ENCODE results near the gene ARHGDIG. TPM values are rescaled to one million over a fixed set of nuclear protein-coding genes. Genes with fewer than 3 reads are reported as not detected.

Gene ARHGDIG
- total and polyA plus RNA-seq, 2 experiments from 2014 or later, result 0.78 to 1.0 TPM

DNA sequence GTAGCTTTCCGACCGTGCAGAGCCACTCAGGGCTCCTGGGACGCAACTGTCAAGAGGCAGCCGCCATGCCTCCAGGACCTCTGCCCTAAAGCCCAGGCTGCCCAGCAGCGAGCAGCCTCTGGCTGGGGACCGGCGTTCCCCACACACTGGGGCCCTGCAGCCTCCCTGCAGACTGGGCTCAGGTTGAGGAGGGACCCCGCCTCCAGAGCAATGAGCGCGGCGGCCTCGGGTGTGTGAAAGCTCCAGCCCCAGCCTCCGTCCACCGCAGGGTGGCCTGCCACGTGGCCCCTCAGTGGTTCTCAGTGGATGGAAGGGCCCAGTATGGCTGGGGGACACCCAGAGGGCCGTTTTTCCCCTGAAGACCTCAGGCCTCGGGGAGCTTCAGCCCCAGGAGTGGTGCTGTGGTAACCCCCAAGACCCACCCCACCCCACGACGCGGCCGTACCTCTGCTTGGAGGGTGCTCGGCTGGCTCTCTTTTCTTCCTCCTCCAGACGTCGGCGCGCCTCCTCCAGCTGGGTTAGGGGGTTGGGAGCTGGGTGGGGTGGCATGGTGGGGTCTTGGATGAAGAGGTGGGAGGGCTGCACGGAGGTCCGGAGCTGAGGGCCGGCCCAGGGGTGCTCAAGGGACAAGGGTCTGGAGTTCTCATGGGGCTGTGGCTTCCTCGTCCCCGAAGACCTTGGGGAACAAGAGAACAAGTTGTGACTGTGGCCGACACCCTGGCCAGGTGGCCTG is 12.8 kb downstream of the ARHGDIG start:
- H3F3A ChIP-seq (replicated peaks; ENCODE audit: low read depth), result no peaks in the 10 kb centered on the region
- no peak overlapping the region for H3K4me2 ChIP-seq
- no peaks in the 10 kb centered on the region for H3K79me2 ChIP-seq (replicated peaks; ENCODE audit: insufficient read depth)
- DNase-seq (ENCODE audit: low spot score), result no peak
- Mint-ChIP-seq H3K4me3 (no peak overlapping the region), H3K27ac (no peak overlapping the region), H3K4me1 (no peaks in the 10 kb centered on the region), H3K27me3 (ENCODE audit: insufficient read depth, low read depth, poor library complexity) (peaks cover 2% of the 10 kb centered on the region), H3K9me3 (no peaks in the 10 kb centered on the region; the same call in 2 of the 3 replicates), H3K36me3 (ENCODE audit: low read depth) (peaks cover 6% of the 10 kb centered on the region)
- H2AFZ ChIP-seq, result no peak overlapping the region
- H3K4me3 ChIP-seq, result no peak overlapping the region
- no peaks in the 10 kb centered on the region for H4K20me1 ChIP-seq (replicated peaks; ENCODE audit: insufficient read depth)
- no peaks in the 10 kb centered on the region for H3K9me2 ChIP-seq (ENCODE audit: insufficient read depth)
- no peak overlapping the region for H3K27ac ChIP-seq (ENCODE audit: low read depth)
- no peaks in the 10 kb centered on the region for H3K27me3 ChIP-seq (ENCODE audit: insufficient read depth)
- TF ChIP-seq EZH2 (IDR thresholded peaks at IDR 0.05; ENCODE audit: low read depth, unreplicated experiment) (no peak), STAT1 (IDR thresholded peaks at IDR 0.05; ENCODE audit: unreplicated experiment) (no peak)
- TF ChIP-seq, protein P1, sequence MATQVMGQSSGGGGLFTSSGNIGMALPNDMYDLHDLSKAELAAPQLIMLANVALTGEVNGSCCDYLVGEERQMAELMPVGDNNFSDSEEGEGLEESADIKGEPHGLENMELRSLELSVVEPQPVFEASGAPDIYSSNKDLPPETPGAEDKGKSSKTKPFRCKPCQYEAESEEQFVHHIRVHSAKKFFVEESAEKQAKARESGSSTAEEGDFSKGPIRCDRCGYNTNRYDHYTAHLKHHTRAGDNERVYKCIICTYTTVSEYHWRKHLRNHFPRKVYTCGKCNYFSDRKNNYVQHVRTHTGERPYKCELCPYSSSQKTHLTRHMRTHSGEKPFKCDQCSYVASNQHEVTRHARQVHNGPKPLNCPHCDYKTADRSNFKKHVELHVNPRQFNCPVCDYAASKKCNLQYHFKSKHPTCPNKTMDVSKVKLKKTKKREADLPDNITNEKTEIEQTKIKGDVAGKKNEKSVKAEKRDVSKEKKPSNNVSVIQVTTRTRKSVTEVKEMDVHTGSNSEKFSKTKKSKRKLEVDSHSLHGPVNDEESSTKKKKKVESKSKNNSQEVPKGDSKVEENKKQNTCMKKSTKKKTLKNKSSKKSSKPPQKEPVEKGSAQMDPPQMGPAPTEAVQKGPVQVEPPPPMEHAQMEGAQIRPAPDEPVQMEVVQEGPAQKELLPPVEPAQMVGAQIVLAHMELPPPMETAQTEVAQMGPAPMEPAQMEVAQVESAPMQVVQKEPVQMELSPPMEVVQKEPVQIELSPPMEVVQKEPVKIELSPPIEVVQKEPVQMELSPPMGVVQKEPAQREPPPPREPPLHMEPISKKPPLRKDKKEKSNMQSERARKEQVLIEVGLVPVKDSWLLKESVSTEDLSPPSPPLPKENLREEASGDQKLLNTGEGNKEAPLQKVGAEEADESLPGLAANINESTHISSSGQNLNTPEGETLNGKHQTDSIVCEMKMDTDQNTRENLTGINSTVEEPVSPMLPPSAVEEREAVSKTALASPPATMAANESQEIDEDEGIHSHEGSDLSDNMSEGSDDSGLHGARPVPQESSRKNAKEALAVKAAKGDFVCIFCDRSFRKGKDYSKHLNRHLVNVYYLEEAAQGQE (IDR thresholded peaks at IDR 0.05; ENCODE audit: unreplicated experiment), result no peak
- no peak for ATAC-seq
- no peaks in the 10 kb centered on the region for H3K4me1 ChIP-seq (ENCODE audit: insufficient read depth)
- H3K36me3 ChIP-seq (ENCODE audit: insufficient read depth), result no peaks in the 10 kb centered on the region; the same call in 1 of the 2 replicates

DNA sequence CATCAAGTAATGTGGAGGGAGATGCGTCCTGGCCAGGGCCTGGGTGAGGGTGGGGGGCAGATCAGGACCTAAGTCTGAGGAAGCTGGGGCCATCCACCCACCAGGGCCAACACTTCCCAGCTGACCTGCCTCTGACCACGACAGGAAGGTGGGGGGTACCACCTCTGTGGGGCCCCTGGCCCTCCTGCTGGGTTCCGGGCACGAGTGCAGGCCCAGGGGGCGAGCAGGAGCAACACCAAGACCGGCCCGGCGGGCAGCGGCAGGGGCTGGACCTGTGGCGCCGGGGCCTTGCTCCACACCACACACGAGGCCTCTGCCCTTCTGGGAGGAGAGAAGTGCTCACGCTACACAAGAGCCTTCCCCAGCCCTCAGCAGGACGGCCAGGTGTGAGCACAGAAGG is 15.9 kb downstream of the ARHGDIG start:
- H3K4me3 ChIP-seq, result no peak overlapping the region
- no peak overlapping the region for H2AFZ ChIP-seq
- peaks cover 9% of the 10 kb centered on the region; the same call in 1 of the 2 replicates for H4K20me1 ChIP-seq (replicated peaks; ENCODE audit: insufficient read depth)
- H3K79me2 ChIP-seq (replicated peaks; ENCODE audit: insufficient read depth), result no peaks in the 10 kb centered on the region
- no peak overlapping the region for H3K27ac Mint-ChIP-seq
- H3K27ac ChIP-seq (ENCODE audit: low read depth), result no peak overlapping the region
- H3F3A ChIP-seq (replicated peaks; ENCODE audit: low read depth), result no peaks in the 10 kb centered on the region
- H3K9me2 ChIP-seq (ENCODE audit: insufficient read depth), result no peaks in the 10 kb centered on the region
- H3K36me3 Mint-ChIP-seq (ENCODE audit: low read depth), result peaks cover 6% of the 10 kb centered on the region
- H3K36me3 ChIP-seq (ENCODE audit: insufficient read depth), result no peaks in the 10 kb centered on the region; the same call in 1 of the 2 replicates
- no peak overlapping the region for H3K4me3 Mint-ChIP-seq
- H3K4me1 Mint-ChIP-seq, result no peaks in the 10 kb centered on the region
- no peaks in the 10 kb centered on the region; the same call in 2 of the 3 replicates for H3K9me3 Mint-ChIP-seq
- H3K4me1 ChIP-seq (ENCODE audit: insufficient read depth), result no peaks in the 10 kb centered on the region
- ATAC-seq (no peak), DNase-seq (ENCODE audit: low spot score) (no peak)
- peaks cover 4% of the 10 kb centered on the region for H3K27me3 Mint-ChIP-seq (ENCODE audit: insufficient read depth, low read depth, poor library complexity)
- no peaks in the 10 kb centered on the region for H3K27me3 ChIP-seq (ENCODE audit: insufficient read depth)
- H3K4me2 ChIP-seq, result no peak overlapping the region
- TF ChIP-seq JUNB (IDR thresholded peaks at IDR 0.05; ENCODE audit: unreplicated experiment) (no peak), CREB1 (CRISPR knock-in tag; IDR thresholded peaks at IDR 0.05; ENCODE audit: low read depth) (no peak), EZH2phosphoT487 (IDR thresholded peaks at IDR 0.05; ENCODE audit: unreplicated experiment) (no peak), EZH2 (IDR thresholded peaks at IDR 0.05; ENCODE audit: low read depth, unreplicated experiment) (no peak), STAT1 (IDR thresholded peaks at IDR 0.05; ENCODE audit: unreplicated experiment) (no peak), ZNF114 (CRISPR knock-in tag; IDR thresholded peaks at IDR 0.05) (no peak), NANOG (IDR thresholded peaks at IDR 0.05; ENCODE audit: borderline replicate concordance) (no peak)
- TF ChIP-seq, protein P2, sequence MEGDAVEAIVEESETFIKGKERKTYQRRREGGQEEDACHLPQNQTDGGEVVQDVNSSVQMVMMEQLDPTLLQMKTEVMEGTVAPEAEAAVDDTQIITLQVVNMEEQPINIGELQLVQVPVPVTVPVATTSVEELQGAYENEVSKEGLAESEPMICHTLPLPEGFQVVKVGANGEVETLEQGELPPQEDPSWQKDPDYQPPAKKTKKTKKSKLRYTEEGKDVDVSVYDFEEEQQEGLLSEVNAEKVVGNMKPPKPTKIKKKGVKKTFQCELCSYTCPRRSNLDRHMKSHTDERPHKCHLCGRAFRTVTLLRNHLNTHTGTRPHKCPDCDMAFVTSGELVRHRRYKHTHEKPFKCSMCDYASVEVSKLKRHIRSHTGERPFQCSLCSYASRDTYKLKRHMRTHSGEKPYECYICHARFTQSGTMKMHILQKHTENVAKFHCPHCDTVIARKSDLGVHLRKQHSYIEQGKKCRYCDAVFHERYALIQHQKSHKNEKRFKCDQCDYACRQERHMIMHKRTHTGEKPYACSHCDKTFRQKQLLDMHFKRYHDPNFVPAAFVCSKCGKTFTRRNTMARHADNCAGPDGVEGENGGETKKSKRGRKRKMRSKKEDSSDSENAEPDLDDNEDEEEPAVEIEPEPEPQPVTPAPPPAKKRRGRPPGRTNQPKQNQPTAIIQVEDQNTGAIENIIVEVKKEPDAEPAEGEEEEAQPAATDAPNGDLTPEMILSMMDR (conservative IDR thresholded peaks at IDR 0.05; ENCODE audit: low read depth in 2 of 2), result no peak
- TF ChIP-seq, protein P3, sequence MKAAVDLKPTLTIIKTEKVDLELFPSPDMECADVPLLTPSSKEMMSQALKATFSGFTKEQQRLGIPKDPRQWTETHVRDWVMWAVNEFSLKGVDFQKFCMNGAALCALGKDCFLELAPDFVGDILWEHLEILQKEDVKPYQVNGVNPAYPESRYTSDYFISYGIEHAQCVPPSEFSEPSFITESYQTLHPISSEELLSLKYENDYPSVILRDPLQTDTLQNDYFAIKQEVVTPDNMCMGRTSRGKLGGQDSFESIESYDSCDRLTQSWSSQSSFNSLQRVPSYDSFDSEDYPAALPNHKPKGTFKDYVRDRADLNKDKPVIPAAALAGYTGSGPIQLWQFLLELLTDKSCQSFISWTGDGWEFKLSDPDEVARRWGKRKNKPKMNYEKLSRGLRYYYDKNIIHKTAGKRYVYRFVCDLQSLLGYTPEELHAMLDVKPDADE (IDR thresholded peaks at IDR 0.05), result no peak
- TF ChIP-seq, protein P1 (IDR thresholded peaks at IDR 0.05; ENCODE audit: unreplicated experiment), result no peak

Data from GM23338 (cell line).